Parathyroid adenoma (tissue), 2 donors: ENCODE measurements around the gene FFAR1.
A peak's percentile ranks its signal among the peaks of the same experiment; 100 is the strongest.

Experiments
- H2AFZ ChIP-seq: fragments of 300-600 bp; sonication (generic); one replicate; pipeline ENCODE4 v1.7.0; 2017; ENCODE audit warnings: antibody characterized with exemption, mild to moderate bottlenecking
- H3K27ac ChIP-seq: fragments of 300-600 bp; sonication (generic); one replicate; pipeline ENCODE4 v1.7.0; 2017
- H3K27me3 ChIP-seq: fragments of 300-600 bp; sonication (generic); one replicate; pipeline ENCODE4 v1.7.0; 2017; ENCODE audit warnings: low read length; ENCODE audit not compliant: control insufficient read depth, insufficient read depth
- H3K36me3 ChIP-seq: fragments of 300-600 bp; sonication (generic); one replicate; pipeline ENCODE4 v1.7.0; 2017; ENCODE audit warnings: low read length; ENCODE audit not compliant: control insufficient read depth, insufficient read depth
- H3K4me1 ChIP-seq: fragments of 300-600 bp; sonication (generic); one replicate; pipeline ENCODE4 v1.7.0; 2017; ENCODE audit warnings: control low read depth
- H3K4me2 ChIP-seq: fragments of 300-600 bp; sonication (generic); one replicate; pipeline ENCODE4 v1.7.0; 2017; ENCODE audit warnings: low read length
- H3K4me3 ChIP-seq: fragments of 300-600 bp; sonication (generic); one replicate; pipeline ENCODE4 v1.7.0; 2017; ENCODE audit warnings: low read depth, low read length
- H3K79me2 ChIP-seq: fragments of 300-600 bp; sonication (generic); one replicate; pipeline ENCODE4 v1.7.0; 2017; ENCODE audit warnings: control low read depth
- H3K9ac ChIP-seq: fragments of 300-600 bp; sonication (generic); one replicate; pipeline ENCODE4 v1.7.0; 2017; ENCODE audit warnings: mild to moderate bottlenecking
- H3K9me3 ChIP-seq: fragments of 300-600 bp; sonication (generic); one replicate; pipeline ENCODE4 v1.7.0; 2017; ENCODE audit warnings: low read length; ENCODE audit not compliant: control insufficient read depth
- TF ChIP-seq, protein P1 (sequence below): fragments of 300-600 bp; sonication (generic); IDR thresholded peaks from one replicate; pipeline ENCODE4 v1.7.0; 2017; ENCODE audit warnings: antibody characterized with exemption, mild to moderate bottlenecking
- donor health status: primary hyperparathyroidism.

Gene FFAR1

DNA sequence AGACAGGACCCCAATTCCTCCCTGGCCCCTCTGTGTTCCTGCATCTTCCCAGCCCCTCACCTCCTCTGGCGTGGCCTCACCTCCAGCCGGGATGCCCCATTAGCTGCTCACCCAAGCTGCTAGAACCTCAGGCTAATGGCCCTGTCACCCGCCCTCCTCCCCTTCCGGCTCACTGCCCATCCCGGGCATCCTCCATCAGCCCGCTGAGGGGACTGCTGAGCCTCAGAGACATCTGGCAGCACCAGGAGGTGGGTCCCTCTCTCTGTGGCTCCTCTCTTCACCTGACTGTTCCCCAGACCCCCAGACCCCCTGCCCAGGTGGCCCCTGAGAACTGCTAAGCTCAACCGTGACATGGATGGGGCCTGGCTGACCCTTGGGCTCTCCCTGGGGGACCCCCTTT, 2.9 kb downstream of the FFAR1 start:
- no peaks in the 10 kb centered on the region for H3K9me3 ChIP-seq
- no peak overlapping the region for H3K4me2 ChIP-seq
- H3K27ac ChIP-seq = no peak overlapping the region
- TF ChIP-seq, protein P1, sequence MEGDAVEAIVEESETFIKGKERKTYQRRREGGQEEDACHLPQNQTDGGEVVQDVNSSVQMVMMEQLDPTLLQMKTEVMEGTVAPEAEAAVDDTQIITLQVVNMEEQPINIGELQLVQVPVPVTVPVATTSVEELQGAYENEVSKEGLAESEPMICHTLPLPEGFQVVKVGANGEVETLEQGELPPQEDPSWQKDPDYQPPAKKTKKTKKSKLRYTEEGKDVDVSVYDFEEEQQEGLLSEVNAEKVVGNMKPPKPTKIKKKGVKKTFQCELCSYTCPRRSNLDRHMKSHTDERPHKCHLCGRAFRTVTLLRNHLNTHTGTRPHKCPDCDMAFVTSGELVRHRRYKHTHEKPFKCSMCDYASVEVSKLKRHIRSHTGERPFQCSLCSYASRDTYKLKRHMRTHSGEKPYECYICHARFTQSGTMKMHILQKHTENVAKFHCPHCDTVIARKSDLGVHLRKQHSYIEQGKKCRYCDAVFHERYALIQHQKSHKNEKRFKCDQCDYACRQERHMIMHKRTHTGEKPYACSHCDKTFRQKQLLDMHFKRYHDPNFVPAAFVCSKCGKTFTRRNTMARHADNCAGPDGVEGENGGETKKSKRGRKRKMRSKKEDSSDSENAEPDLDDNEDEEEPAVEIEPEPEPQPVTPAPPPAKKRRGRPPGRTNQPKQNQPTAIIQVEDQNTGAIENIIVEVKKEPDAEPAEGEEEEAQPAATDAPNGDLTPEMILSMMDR = no peak
- H3K4me1 ChIP-seq = peaks cover 31% of the 10 kb centered on the region
- H3K27me3 ChIP-seq = no peaks in the 10 kb centered on the region
- H3K36me3 ChIP-seq = no peaks in the 10 kb centered on the region
- no peaks in the 10 kb centered on the region for H3K79me2 ChIP-seq
- no peak overlapping the region for H3K9ac ChIP-seq
- H3K4me3 ChIP-seq = no peak overlapping the region
- no peak overlapping the region for H2AFZ ChIP-seq

DNA sequence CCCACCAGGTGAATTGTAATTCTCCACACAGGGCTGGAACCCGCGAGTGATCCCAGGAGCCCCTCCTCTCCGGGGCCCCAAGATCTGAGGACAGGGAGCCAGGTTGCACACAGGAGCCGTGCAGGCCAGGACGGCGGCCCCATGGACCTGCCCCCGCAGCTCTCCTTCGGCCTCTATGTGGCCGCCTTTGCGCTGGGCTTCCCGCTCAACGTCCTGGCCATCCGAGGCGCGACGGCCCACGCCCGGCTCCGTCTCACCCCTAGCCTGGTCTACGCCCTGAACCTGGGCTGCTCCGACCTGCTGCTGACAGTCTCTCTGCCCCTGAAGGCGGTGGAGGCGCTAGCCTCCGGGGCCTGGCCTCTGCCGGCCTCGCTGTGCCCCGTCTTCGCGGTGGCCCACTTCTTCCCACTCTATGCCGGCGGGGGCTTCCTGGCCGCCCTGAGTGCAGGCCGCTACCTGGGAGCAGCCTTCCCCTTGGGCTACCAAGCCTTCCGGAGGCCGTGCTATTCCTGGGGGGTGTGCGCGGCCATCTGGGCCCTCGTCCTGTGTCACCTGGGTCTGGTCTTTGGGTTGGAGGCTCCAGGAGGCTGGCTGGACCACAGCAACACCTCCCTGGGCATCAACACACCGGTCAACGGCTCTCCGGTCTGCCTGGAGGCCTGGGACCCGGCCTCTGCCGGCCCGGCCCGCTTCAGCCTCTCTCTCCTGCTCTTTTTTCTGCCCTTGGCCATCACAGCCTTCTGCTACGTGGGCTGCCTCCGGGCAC, 3.9 kb downstream of the FFAR1 start:
- Histone ChIP-seq H3K4me1 (peaks cover 36% of the 10 kb centered on the region), H2AFZ (no peak overlapping the region), H3K36me3 (no peaks in the 10 kb centered on the region), H3K79me2 (no peaks in the 10 kb centered on the region), H3K9me3 (no peaks in the 10 kb centered on the region), H3K4me3 (no peak overlapping the region), H3K27ac (no peak overlapping the region), H3K9ac (no peak overlapping the region), H3K4me2 (no peak overlapping the region), H3K27me3 (no peaks in the 10 kb centered on the region)
- TF ChIP-seq, protein P1 = no peak

DNA sequence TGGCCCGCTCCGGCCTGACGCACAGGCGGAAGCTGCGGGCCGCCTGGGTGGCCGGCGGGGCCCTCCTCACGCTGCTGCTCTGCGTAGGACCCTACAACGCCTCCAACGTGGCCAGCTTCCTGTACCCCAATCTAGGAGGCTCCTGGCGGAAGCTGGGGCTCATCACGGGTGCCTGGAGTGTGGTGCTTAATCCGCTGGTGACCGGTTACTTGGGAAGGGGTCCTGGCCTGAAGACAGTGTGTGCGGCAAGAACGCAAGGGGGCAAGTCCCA, 4.4 kb downstream of the FFAR1 start:
- H3K4me2 ChIP-seq = no peak overlapping the region
- H3K4me1 ChIP-seq = peaks cover 36% of the 10 kb centered on the region
- no peaks in the 10 kb centered on the region for H3K36me3 ChIP-seq
- no peak overlapping the region for H3K27ac ChIP-seq
- no peak overlapping the region for H2AFZ ChIP-seq
- TF ChIP-seq, protein P1 = no peak
- no peaks in the 10 kb centered on the region for H3K79me2 ChIP-seq
- no peaks in the 10 kb centered on the region for H3K27me3 ChIP-seq
- H3K9ac ChIP-seq = no peak overlapping the region
- H3K4me3 ChIP-seq = no peak overlapping the region
- no peaks in the 10 kb centered on the region for H3K9me3 ChIP-seq

DNA sequence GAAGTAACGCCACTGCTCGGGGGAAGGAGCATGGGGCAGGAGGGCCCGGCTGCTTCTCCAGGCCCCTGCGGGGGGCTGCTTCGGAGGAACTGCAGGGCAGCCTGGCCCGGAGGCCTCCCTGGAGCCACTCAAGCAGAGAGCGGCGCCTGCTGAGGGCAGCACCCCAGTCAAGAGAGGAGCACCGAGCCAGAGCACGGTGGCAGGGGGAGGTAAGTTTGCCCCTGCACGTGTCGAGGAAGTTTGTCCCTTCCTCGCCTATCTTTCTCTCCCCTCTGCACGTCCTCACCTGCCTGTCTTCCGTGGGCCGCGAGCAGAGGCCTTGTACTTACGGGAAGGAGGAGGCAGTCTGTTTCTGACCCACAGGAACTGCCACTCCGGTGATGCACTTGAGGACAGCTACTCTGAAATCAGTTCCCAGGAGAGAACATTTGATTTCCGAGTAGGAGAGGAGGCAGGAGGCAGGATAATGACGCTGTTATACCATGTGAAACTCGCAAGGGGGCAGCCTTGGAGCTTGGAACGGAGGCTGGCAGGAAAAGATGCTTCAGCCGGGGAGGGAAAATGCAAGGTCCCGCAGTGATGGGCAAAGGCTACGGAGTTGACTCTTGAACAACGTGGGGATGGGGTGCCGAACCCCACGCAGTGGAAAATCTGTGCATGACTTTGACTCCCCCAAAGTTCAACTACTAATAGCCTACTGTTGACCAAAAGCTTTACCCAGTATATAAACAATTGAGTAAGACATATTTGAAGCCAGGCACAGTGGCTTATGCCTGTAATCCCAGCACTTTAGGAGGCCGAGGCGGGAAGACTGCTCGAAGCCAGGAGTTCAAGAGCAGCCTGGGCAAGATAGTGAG, 5.0 kb downstream of the FFAR1 start:
- TF ChIP-seq, protein P1 = peak; percentile 90
- H3K4me2 ChIP-seq = no peak overlapping the region
- H2AFZ ChIP-seq = peak overlapping the region; percentile 44
- H3K9ac ChIP-seq = no peak overlapping the region
- H3K27ac ChIP-seq = no peak overlapping the region
- H3K79me2 ChIP-seq = no peaks in the 10 kb centered on the region
- no peaks in the 10 kb centered on the region for H3K36me3 ChIP-seq
- no peaks in the 10 kb centered on the region for H3K27me3 ChIP-seq
- H3K4me3 ChIP-seq = no peak overlapping the region
- H3K9me3 ChIP-seq = no peaks in the 10 kb centered on the region
- H3K4me1 ChIP-seq = peaks cover 33% of the 10 kb centered on the region
